HG03097 (cell line): ENCODE results near the gene OPRD1.
"Not testable (repeated sequence)": the region's sequence is repeated elsewhere in the genome, so short reads cannot be mapped to it uniquely, and the experiment has no call there.

ENCODE experiments used
- ATAC-seq: cut with Tn5 transposase; IDR thresholded peaks from one replicate; pipeline ENCODE4 v1.9.1; 2021; ENCODE audit not compliant: unreplicated experiment, low FRiP score

Gene OPRD1

GRCh38 chr1:28800324-28800723, 11.6 kb upstream of the OPRD1 start:
- no peak for ATAC-seq

- ATAC-seq, result no peak
Measured at GRCh38 chr1:28801461-28801860, 10.5 kb upstream of the OPRD1 start.

GRCh38 chr1:28803051-28803450, 8.9 kb upstream of the OPRD1 start:
- ATAC-seq, result no peak

- ATAC-seq, result no peak
Measured at GRCh38 chr1:28803662-28804061, 8.3 kb upstream of the OPRD1 start.

- ATAC-seq, result no peak
Measured at GRCh38 chr1:28804071-28804470, 7.9 kb upstream of the OPRD1 start.

- no peak for ATAC-seq
Measured at GRCh38 chr1:28807046-28807445, 4.9 kb upstream of the OPRD1 start.

GRCh38 chr1:28807986-28808385, 4.0 kb upstream of the OPRD1 start:
- ATAC-seq, result no peak

GRCh38 chr1:28811369-28811765, 603 bp upstream of the OPRD1 start:
- ATAC-seq, result no peak

GRCh38 chr1:28812669-28813468, 899 bp downstream of the OPRD1 start:
- no peak for ATAC-seq

- no peak for ATAC-seq
Measured at GRCh38 chr1:28813931-28814465, 2.0 kb downstream of the OPRD1 start.

GRCh38 chr1:28815533-28816185, 3.7 kb downstream of the OPRD1 start:
- ATAC-seq, result no peak

- no peak for ATAC-seq
Measured at GRCh38 chr1:28817133-28817532, 5.2 kb downstream of the OPRD1 start.

GRCh38 chr1:28819020-28819419, 7.0 kb downstream of the OPRD1 start:
- ATAC-seq, result no peak

- no peak for ATAC-seq
Measured at GRCh38 chr1:28822799-28823198, 10.8 kb downstream of the OPRD1 start.

- ATAC-seq, result not testable (repeated sequence)
Measured at GRCh38 chr1:28824061-28824460, 12.1 kb downstream of the OPRD1 start.

GRCh38 chr1:28828227-28828858, 16.4 kb downstream of the OPRD1 start:
- ATAC-seq, result not testable (repeated sequence)

- ATAC-seq, result no peak
Measured at GRCh38 chr1:28830814-28831213, 18.8 kb downstream of the OPRD1 start.

- no peak for ATAC-seq
Measured at GRCh38 chr1:28832966-28833365, 21.0 kb downstream of the OPRD1 start.

GRCh38 chr1:28833381-28833780, 21.4 kb downstream of the OPRD1 start:
- ATAC-seq, result no peak

- ATAC-seq, result no peak
Measured at GRCh38 chr1:28835237-28835650, 23.3 kb downstream of the OPRD1 start.

- ATAC-seq, result no peak
Measured at GRCh38 chr1:28836421-28836956, 24.5 kb downstream of the OPRD1 start.
